GM18861 (cell line): ENCODE measurements around the gene CCT2.
"Not testable (repeated sequence)": the region's sequence is repeated elsewhere in the genome, so short reads cannot be mapped to it uniquely, and the experiment has no call there.

Source experiments
- ATAC-seq: cut with Tn5 transposase; IDR thresholded peaks from one replicate; pipeline ENCODE4 v1.9.1; 2021; ENCODE audit not compliant: unreplicated experiment

CCT2 gene

GRCh38 chr12:69583203-69583602, 2.1 kb upstream of the CCT2 start:
- ATAC-seq, result no peak

DNA sequence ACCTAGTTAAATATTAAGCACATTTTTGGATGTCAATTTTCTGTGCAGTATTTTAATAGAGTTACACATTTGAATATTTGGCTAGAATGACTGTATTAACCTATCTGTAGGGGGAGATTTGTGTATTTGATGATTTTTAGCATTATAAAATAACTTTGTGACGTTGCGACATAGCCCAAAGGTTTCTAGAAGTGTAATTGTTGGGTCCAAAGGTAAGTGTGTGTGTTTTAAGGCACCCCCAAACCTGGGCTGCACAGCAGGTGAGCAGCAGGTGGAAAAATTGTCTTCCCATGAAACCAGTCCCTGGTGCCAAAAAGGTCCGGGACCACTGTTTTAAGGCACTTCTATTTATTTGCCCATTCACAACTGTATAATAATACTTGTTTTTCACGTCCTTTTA, 3.3 kb downstream of the CCT2 start:
- no peak for ATAC-seq

- no peak for ATAC-seq
These were observed 3.8 kb downstream of the CCT2 start for GRCh38 chr12:69589082-69589481.

DNA sequence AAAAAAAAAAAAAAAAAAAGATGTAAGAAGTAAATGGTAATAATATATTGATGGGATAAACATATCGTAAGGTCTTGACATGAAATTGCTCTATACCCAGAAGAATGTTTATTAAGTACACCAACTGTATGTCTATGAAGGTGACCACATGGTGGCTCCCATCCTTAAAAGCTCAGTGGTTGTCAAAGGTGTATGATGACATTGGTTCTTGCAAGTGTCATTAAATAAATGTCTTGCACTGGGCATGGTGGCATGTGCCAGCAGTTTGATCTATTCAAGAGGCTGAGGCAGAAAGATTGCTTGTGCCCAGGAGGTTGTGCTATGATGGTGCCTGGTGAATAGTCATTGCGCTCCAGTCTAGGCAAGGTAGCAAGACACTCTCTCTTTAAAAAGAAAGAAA, 10.4 kb downstream of the CCT2 start:
- ATAC-seq, result no peak

GRCh38 chr12:69598174-69598753, 13.0 kb downstream of the CCT2 start:
- ATAC-seq, result no peak

- ATAC-seq, result no peak
These were observed 15.5 kb downstream of the CCT2 start for GRCh38 chr12:69600804-69601203.

DNA sequence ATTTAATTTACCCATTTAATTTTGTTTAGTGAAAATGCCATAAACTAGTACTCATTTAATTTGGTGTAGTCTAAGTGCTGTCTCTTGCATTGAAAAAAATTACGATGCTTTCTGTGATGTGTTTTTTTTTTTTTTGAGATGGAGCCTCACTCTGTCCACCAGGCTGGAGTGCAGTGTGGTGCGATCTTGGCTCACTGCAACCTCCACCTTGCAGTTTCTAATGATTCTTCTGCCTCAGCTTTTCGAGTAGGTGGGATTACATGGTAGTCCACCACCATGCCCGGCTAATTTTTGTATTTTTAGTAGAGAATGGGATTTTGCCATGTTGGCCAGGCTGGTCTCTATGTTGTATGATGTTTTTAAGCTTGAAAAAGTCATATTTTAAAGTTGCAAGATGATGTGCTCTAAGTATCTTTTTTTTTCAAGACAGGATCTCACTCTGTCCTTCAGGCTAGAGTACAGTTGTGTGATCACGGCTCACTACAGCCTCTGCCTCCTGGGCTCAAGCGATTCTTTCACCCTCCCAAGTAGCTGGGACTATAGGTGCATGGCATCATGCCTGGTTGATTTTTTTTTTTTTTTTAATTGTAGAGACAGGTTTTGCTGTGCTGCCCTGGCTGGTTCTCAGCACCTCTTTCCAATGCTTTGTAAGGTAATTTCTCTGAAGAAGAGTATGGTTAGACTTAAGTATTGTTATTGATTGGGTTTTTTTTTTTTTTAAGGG, 16.9 kb downstream of the CCT2 start:
- no peak for ATAC-seq

GRCh38 chr12:69602954-69603353, 17.7 kb downstream of the CCT2 start:
- no peak for ATAC-seq

GRCh38 chr12:69603556-69603955, 18.3 kb downstream of the CCT2 start:
- ATAC-seq, result not testable (repeated sequence)

GRCh38 chr12:69604275-69604674, 19.0 kb downstream of the CCT2 start:
- not testable (repeated sequence) for ATAC-seq

- no peak for ATAC-seq
These were observed 22.9 kb downstream of the CCT2 start for GRCh38 chr12:69608114-69608513.

- no peak for ATAC-seq
These were observed 24.9 kb downstream of the CCT2 start for GRCh38 chr12:69610126-69610525.

DNA sequence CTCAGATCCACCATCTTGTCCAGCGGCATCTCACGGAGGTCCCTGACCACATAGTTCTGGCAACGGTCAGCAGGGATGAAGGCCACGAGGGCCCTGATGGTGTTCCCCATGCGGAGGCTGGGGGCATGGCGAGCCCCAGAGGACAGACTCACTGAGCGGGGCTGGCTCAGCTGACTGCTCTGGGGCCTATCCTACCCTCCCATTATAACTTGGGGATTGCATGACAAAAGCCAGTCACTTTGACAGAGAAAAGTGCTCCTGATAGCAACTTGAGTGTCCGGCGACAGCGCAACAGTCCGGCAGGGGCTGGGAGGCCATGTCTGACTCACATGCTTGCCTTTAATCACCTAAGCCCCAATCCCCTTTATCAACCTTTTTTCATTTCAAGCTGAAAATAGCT, 25.5 kb downstream of the CCT2 start, which contains the start of gene LRRC10:
LRRC10 (minus strand) TSS at position 179 of the 400 bp plus-strand sequence; CDS start at position 110, 69 bp downstream.
- ATAC-seq, result no peak

GRCh38 chr12:69613351-69613750, 28.1 kb downstream of the CCT2 start:
- no peak for ATAC-seq

- no peak for ATAC-seq
These were observed 30.8 kb downstream of the CCT2 start for GRCh38 chr12:69616025-69616424.

GRCh38 chr12:69619050-69619449, 33.8 kb downstream of the CCT2 start:
- no peak for ATAC-seq

DNA sequence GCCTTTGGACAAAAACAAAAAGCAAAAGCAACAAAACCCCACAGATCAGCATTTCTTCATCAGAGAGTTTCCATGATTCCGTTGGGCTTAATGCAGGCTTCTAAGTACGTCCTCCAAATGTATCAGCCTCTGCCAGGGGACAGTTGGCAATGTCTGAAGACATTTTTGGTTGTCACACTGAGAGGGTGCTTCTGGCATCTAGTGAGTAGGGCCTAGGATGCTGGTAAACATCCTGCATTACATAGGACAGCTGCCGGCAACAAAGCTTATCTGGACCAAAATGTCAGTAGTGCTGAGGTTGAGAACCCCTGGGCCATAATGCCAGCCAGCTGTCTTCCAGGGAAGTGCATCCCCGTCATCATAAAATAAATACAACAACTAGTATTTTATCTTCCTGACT, 34.8 kb downstream of the CCT2 start:
- ATAC-seq, result no peak

GRCh38 chr12:69620921-69621320, 35.7 kb downstream of the CCT2 start:
- ATAC-seq, result no peak

DNA sequence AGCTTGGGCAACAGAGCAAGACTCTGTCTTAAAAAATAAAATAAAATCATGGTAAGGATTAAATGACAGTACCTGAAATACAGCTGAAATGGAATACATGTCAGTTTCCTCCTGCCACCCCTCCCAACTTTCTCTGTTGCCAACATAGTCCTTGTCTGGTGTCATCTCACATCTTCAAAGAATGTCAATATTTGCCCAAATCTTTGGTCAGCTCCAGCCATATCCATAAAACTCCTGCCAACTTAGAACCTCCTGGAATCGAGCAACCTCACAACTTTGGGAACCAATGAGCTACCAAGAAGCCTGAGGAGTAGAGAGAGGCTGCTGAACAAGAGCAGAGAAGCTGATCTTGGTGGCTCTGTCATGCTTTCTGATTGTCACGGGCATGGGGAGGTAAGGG, 36.3 kb downstream of the CCT2 start:
- no peak for ATAC-seq

GRCh38 chr12:69623970-69624369, 38.7 kb downstream of the CCT2 start:
- ATAC-seq, result no peak

GRCh38 chr12:69627501-69627900, 42.2 kb downstream of the CCT2 start:
- no peak for ATAC-seq

DNA sequence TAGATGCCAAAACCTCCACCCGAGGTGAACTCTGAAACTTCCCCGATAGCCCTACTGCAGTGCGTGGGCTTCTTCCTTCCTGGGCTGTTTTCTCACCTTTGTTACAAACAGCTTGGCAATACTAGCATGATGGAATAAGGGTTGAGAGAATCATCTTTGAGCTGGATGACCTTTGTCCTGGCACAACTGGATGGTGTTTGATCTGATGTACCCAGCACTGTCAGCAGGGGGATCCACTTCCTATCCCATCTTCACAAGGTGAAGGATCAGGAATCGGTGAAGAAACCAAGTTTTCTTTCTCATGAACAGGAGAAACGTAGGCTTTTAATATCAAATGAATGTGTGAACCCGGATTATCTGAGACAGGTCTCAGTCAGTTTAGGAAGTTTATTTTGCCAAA, 44.9 kb downstream of the CCT2 start:
- no peak for ATAC-seq

DNA sequence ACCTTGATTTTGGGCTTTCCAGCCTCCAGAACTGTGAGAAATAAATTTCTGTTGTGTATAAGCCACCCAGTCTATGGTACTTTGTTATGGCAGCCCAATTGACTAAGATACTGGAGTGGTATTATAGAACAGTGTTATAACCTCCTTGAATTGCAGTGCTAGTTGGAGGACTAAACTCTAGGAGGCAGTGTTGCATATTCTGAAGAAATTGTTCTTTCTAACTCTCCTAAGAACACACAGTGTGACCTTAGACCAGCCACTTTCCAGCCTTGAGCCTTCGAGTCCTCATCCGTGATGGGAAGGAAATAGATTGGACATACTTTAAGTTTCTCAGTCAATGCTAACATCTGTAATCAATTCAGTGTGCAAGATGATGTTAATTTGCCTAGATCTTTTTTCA, 47.8 kb downstream of the CCT2 start:
- ATAC-seq, result no peak
